Measurements from ENCODE around the gene RNF32. TPM values are rescaled to one million over a fixed set of nuclear protein-coding genes. Genes with fewer than 3 reads are reported as not detected.

Gene RNF32
- total and polyA plus RNA-seq, 2 of the 13 experiments (the other 11 are each of a cell fraction or from before 2014, with no cell fraction given): not detected

- no peak for TF ChIP-seq CC2D1A (CRISPR knock-in tag; IDR thresholded peaks at IDR 0.05)
- TF ChIP-seq MNT (IDR thresholded peaks at IDR 0.05): no peak
- TF ChIP-seq POGK (CRISPR knock-in tag; conservative IDR thresholded peaks at IDR 0.05): no peak
- no peak for TF ChIP-seq CEBPB (IDR thresholded peaks at IDR 0.05; ENCODE audit: borderline replicate concordance, low read depth, low read length)
- TF ChIP-seq REL (CRISPR knock-in tag; conservative IDR thresholded peaks at IDR 0.05): no peak
- TF ChIP-seq ZBED4 (CRISPR knock-in tag; IDR thresholded peaks at IDR 0.05; ENCODE audit: borderline replicate concordance): no peak
- no peak for TF ChIP-seq SATB2 (CRISPR knock-in tag; IDR thresholded peaks at IDR 0.05)
- TF ChIP-seq MIER2 (CRISPR knock-in tag; IDR thresholded peaks at IDR 0.05): no peak
- TF ChIP-seq ZBTB10 (CRISPR knock-in tag; IDR thresholded peaks at IDR 0.05; ENCODE audit: borderline replicate concordance): no peak
- TF ChIP-seq EHMT2 (IDR thresholded peaks at IDR 0.05; ENCODE audit: borderline replicate concordance, low read depth, low read length): no peak
- no peak for TF ChIP-seq ZNF574 (CRISPR knock-in tag; IDR thresholded peaks at IDR 0.05)
- TF ChIP-seq ZBTB7B (CRISPR knock-in tag; IDR thresholded peaks at IDR 0.05): peak; percentile 76; the same call in 1 of the 2 replicates
- no peak for TF ChIP-seq SALL2 (CRISPR knock-in tag; IDR thresholded peaks at IDR 0.05)
- no peak for TF ChIP-seq ZBTB25 (CRISPR knock-in tag; IDR thresholded peaks at IDR 0.05)
Measured at GRCh38 chr7:156666368-156667109, 26.0 kb downstream of the RNF32 start (continued).

All from HepG2 (cell line).